ENCODE results near the gene PABPC1L. TPM values are rescaled to one million over a fixed set of nuclear protein-coding genes. Genes with fewer than 3 reads are reported as not detected.

Gene PABPC1L
- total and polyA plus RNA-seq, 2 of the 13 experiments (the other 11 are each of a cell fraction or from before 2014, with no cell fraction given), result 30.8 to 252 TPM

GRCh38 chr20:44885392-44886265, 24.2 kb upstream of the PABPC1L start, which contains the start of gene YWHAB (continued):
- TF ChIP-seq, protein P1, sequence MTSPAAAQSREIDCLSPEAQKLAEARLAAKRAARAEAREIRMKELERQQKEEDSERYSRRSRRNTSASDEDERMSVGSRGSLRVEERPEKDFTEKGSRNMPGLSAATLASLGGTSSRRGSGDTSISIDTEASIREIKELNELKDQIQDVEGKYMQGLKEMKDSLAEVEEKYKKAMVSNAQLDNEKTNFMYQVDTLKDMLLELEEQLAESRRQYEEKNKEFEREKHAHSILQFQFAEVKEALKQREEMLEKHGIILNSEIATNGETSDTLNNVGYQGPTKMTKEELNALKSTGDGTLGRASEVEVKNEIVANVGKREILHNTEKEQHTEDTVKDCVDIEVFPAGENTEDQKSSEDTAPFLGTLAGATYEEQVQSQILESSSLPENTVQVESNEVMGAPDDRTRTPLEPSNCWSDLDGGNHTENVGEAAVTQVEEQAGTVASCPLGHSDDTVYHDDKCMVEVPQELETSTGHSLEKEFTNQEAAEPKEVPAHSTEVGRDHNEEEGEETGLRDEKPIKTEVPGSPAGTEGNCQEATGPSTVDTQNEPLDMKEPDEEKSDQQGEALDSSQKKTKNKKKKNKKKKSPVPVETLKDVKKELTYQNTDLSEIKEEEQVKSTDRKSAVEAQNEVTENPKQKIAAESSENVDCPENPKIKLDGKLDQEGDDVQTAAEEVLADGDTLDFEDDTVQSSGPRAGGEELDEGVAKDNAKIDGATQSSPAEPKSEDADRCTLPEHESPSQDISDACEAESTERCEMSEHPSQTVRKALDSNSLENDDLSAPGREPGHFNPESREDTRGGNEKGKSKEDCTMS (CRISPR knock-in tag; conservative IDR thresholded peaks at IDR 0.05), result 0 out of 2 replicates have a peak, but pooled peaks have one; percentile 16
- TF ChIP-seq, protein P2, sequence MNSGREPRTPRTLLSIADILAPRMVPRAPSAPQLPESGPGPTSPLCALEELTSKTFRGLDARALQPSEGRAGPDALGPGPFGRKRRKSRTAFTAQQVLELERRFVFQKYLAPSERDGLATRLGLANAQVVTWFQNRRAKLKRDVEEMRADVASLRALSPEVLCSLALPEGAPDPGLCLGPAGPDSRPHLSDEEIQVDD (CRISPR knock-in tag; IDR thresholded peaks at IDR 0.05; ENCODE audit: borderline replicate concordance), result peak; percentile 91; the same call in 1 of the 2 replicates
- TF ChIP-seq, protein P3, sequence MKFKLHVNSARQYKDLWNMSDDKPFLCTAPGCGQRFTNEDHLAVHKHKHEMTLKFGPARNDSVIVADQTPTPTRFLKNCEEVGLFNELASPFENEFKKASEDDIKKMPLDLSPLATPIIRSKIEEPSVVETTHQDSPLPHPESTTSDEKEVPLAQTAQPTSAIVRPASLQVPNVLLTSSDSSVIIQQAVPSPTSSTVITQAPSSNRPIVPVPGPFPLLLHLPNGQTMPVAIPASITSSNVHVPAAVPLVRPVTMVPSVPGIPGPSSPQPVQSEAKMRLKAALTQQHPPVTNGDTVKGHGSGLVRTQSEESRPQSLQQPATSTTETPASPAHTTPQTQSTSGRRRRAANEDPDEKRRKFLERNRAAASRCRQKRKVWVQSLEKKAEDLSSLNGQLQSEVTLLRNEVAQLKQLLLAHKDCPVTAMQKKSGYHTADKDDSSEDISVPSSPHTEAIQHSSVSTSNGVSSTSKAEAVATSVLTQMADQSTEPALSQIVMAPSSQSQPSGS (CRISPR knock-in tag; IDR thresholded peaks at IDR 0.05), result peak; percentile 87
- TF ChIP-seq CREB3 (CRISPR knock-in tag; IDR thresholded peaks at IDR 0.05) (no peak), ZFP62 (CRISPR knock-in tag; IDR thresholded peaks at IDR 0.05) (no peak), FOXK2 (IDR thresholded peaks at IDR 0.05) (no peak), NFYB (CRISPR knock-in tag; IDR thresholded peaks at IDR 0.05) (peak; percentile 89), SOX6 (IDR thresholded peaks at IDR 0.05) (no peak), SOX6 (CRISPR knock-in tag; IDR thresholded peaks at IDR 0.05) (peak; percentile 72), ZSCAN31 (CRISPR knock-in tag; IDR thresholded peaks at IDR 0.05; ENCODE audit: low read depth) (peak; percentile 46; the same call in 1 of the 2 replicates), ZBTB7B (CRISPR knock-in tag; IDR thresholded peaks at IDR 0.05) (peak; percentile 81)
- TF ChIP-seq, protein P4, sequence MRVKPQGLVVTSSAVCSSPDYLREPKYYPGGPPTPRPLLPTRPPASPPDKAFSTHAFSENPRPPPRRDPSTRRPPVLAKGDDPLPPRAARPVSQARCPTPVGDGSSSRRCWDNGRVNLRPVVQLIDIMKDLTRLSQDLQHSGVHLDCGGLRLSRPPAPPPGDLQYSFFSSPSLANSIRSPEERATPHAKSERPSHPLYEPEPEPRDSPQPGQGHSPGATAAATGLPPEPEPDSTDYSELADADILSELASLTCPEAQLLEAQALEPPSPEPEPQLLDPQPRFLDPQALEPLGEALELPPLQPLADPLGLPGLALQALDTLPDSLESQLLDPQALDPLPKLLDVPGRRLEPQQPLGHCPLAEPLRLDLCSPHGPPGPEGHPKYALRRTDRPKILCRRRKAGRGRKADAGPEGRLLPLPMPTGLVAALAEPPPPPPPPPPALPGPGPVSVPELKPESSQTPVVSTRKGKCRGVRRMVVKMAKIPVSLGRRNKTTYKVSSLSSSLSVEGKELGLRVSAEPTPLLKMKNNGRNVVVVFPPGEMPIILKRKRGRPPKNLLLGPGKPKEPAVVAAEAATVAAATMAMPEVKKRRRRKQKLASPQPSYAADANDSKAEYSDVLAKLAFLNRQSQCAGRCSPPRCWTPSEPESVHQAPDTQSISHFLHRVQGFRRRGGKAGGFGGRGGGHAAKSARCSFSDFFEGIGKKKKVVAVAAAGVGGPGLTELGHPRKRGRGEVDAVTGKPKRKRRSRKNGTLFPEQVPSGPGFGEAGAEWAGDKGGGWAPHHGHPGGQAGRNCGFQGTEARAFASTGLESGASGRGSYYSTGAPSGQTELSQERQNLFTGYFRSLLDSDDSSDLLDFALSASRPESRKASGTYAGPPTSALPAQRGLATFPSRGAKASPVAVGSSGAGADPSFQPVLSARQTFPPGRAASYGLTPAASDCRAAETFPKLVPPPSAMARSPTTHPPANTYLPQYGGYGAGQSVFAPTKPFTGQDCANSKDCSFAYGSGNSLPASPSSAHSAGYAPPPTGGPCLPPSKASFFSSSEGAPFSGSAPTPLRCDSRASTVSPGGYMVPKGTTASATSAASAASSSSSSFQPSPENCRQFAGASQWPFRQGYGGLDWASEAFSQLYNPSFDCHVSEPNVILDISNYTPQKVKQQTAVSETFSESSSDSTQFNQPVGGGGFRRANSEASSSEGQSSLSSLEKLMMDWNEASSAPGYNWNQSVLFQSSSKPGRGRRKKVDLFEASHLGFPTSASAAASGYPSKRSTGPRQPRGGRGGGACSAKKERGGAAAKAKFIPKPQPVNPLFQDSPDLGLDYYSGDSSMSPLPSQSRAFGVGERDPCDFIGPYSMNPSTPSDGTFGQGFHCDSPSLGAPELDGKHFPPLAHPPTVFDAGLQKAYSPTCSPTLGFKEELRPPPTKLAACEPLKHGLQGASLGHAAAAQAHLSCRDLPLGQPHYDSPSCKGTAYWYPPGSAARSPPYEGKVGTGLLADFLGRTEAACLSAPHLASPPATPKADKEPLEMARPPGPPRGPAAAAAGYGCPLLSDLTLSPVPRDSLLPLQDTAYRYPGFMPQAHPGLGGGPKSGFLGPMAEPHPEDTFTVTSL (CRISPR knock-in tag; IDR thresholded peaks at IDR 0.05; ENCODE audit: borderline replicate concordance), result no peak; the same call in 1 of the 2 replicates
- TF ChIP-seq, protein P5, sequence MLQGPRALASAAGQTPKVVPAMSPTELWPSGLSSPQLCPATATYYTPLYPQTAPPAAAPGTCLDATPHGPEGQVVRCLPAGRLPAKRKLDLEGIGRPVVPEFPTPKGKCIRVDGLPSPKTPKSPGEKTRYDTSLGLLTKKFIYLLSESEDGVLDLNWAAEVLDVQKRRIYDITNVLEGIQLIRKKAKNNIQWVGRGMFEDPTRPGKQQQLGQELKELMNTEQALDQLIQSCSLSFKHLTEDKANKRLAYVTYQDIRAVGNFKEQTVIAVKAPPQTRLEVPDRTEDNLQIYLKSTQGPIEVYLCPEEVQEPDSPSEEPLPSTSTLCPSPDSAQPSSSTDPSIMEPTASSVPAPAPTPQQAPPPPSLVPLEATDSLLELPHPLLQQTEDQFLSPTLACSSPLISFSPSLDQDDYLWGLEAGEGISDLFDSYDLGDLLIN (CRISPR knock-in tag; IDR thresholded peaks at IDR 0.05; ENCODE audit: borderline replicate concordance), result peak; percentile 93; the same call in 1 of the 2 replicates

All from HepG2 (cell line).